ENCODE results near the gene SSMEM1. TPM values are rescaled to one million over a fixed set of nuclear protein-coding genes. Genes with fewer than 3 reads are reported as not detected.

The SSMEM1 gene
- total RNA-seq, 1 experiment from 2014 or later, result not detected

- ChIA-PET CTCF (interaction anchor here (0.6 kb wide), 1 partner anchor 77 kb away, joined by 3 read pairs; the partner anchor contains the start of gene CPA4), POLR2A (no interaction called here)
- H3K9me3 Mint-ChIP-seq, result no peaks in the 10 kb centered on the region
- H3K4me3 Mint-ChIP-seq, result no peak overlapping the region
- TF ChIP-seq SMAD3 (CRISPR knock-in tag; IDR thresholded peaks at IDR 0.05; ENCODE audit: borderline replicate concordance), result no peak
- TF ChIP-seq RORB (CRISPR knock-in tag; IDR thresholded peaks at IDR 0.05), result no peak
- TF ChIP-seq ZNF219 (CRISPR knock-in tag; IDR thresholded peaks at IDR 0.05; ENCODE audit: borderline replicate concordance), result no peak
- TF ChIP-seq IRF2 (CRISPR knock-in tag; IDR thresholded peaks at IDR 0.05; ENCODE audit: borderline replicate concordance, low read depth), result no peak
- H3K27ac Mint-ChIP-seq, result no peak overlapping the region
- no peaks in the 10 kb centered on the region for H3K4me1 Mint-ChIP-seq
- no peak for DNase-seq (ENCODE audit: low spot score)
- H3K36me3 Mint-ChIP-seq, result no peaks in the 10 kb centered on the region
- peaks cover 3% of the 10 kb centered on the region; the same call in 1 of the 2 replicates for H3K27me3 Mint-ChIP-seq (ENCODE audit: low read depth)
- ATAC-seq, result no peak
Measured at GRCh38 chr7:130216025-130216424, 8.4 kb downstream of the SSMEM1 start.

GRCh38 chr7:130216750-130217149 is 9.1 kb downstream of the SSMEM1 start:
- ATAC-seq (peak; percentile 72), DNase-seq (ENCODE audit: low spot score) (no peak)
- no peaks in the 10 kb centered on the region for H3K36me3 Mint-ChIP-seq
- TF ChIP-seq ZNF423 (CRISPR knock-in tag; IDR thresholded peaks at IDR 0.05), result no peak
- no peak for TF ChIP-seq TEAD4 (CRISPR knock-in tag; IDR thresholded peaks at IDR 0.05)
- no peak for TF ChIP-seq FOXP4 (CRISPR knock-in tag; IDR thresholded peaks at IDR 0.05)
- no peak for TF ChIP-seq ZBTB43 (CRISPR knock-in tag; IDR thresholded peaks at IDR 0.05)
- no peak for TF ChIP-seq MXD4 (CRISPR knock-in tag; IDR thresholded peaks at IDR 0.05; ENCODE audit: borderline replicate concordance)
- no peak for TF ChIP-seq RORB (CRISPR knock-in tag; IDR thresholded peaks at IDR 0.05)
- no peak for TF ChIP-seq TP53 (CRISPR knock-in tag; IDR thresholded peaks at IDR 0.05)
- no peak for TF ChIP-seq E2F4 (CRISPR knock-in tag; IDR thresholded peaks at IDR 0.05; ENCODE audit: borderline replicate concordance, low read depth)
- no peak for TF ChIP-seq ZNF396 (CRISPR knock-in tag; IDR thresholded peaks at IDR 0.05; ENCODE audit: borderline replicate concordance)
- TF ChIP-seq NFATC4 (CRISPR knock-in tag; IDR thresholded peaks at IDR 0.05), result no peak
- no peak for TF ChIP-seq FOXP1 (CRISPR knock-in tag; IDR thresholded peaks at IDR 0.05; ENCODE audit: borderline replicate concordance)
- no peak for TF ChIP-seq ELF4 (CRISPR knock-in tag; IDR thresholded peaks at IDR 0.05; ENCODE audit: low read depth)
- no peak for TF ChIP-seq NR2C2 (CRISPR knock-in tag; IDR thresholded peaks at IDR 0.05)
- no peak for TF ChIP-seq ESRRA (CRISPR knock-in tag; IDR thresholded peaks at IDR 0.05; ENCODE audit: borderline replicate concordance)
- no peak for TF ChIP-seq GTF2I (CRISPR knock-in tag; conservative IDR thresholded peaks at IDR 0.05)
- no peak for TF ChIP-seq ZNF263 (CRISPR knock-in tag; IDR thresholded peaks at IDR 0.05; ENCODE audit: low read depth)
- TF ChIP-seq MYBL2 (CRISPR knock-in tag; IDR thresholded peaks at IDR 0.05), result no peak
- H3K4me3 Mint-ChIP-seq, result no peak overlapping the region
- ChIA-PET CTCF (interaction anchor here (1.0 to 1.6 kb wide), 4 partner anchors 10 to 144 kb away, joined by 3 to 6 read pairs (median 4); partner anchors contain the start of gene TMEM209), POLR2A (no interaction called here)
- H3K9me3 Mint-ChIP-seq, result no peaks in the 10 kb centered on the region
- peaks cover 3% of the 10 kb centered on the region; the same call in 1 of the 2 replicates for H3K27me3 Mint-ChIP-seq (ENCODE audit: low read depth)
- no peaks in the 10 kb centered on the region for H3K4me1 Mint-ChIP-seq
- H3K27ac Mint-ChIP-seq, result no peak overlapping the region

Measured in WTC11 (cell line).